Measurements from ENCODE around the gene FGGY.
A peak's percentile ranks its signal among the peaks of the same experiment; 100 is the strongest.
"Not testable (repeated sequence)": the region's sequence is repeated elsewhere in the genome, so short reads cannot be mapped to it uniquely, and the experiment has no call there.

Gene FGGY

DNA sequence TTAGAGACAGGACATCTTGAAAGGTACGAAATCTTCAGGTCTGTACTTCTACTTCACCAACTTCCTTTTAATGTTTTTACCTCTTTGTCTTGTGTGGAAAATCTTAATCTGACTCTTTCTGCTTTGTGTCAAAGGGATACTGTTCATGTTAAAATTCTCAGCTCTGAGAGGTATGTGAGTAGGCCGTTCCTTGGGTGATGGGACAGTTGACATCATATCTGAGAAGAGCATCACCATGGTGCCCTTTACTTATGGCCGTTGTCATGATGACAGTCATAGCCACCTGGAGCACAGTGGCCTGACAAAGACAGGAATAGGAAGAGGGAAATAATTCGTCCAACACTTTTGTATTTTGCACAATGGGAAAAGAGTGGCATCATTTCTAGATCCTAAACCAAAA is 145.6 kb downstream of the FGGY start:
- no peak for FAIRE-seq
- DNase-seq (ENCODE audit: insufficient read length, low spot score) = no peak
- no peak for TF ChIP-seq POLR2A (IDR thresholded peaks at IDR 0.05; ENCODE audit: low read depth, low read length)

DNA sequence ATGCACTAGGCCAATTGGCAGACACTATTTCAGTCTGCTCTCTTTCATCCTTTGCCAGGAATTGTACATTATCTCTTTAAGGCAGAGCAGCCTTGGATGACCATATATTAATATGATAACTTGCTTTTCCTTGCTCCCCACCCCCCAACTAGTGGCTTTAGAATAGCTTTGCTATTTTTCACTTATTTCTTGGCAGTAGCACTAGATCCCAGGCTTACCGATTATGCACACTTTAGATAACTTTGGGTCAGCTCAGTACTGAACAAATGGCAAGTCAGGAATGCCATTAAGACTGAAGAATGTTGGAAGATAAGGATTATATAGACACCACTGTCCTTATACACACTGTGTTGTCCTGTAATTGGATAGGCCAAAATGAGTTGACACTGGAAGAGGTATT is 146.4 kb downstream of the FGGY start:
- DNase-seq (ENCODE audit: insufficient read length, low spot score) (no peak), FAIRE-seq (no peak)
- TF ChIP-seq POLR2A (IDR thresholded peaks at IDR 0.05; ENCODE audit: low read depth, low read length) = no peak

DNA sequence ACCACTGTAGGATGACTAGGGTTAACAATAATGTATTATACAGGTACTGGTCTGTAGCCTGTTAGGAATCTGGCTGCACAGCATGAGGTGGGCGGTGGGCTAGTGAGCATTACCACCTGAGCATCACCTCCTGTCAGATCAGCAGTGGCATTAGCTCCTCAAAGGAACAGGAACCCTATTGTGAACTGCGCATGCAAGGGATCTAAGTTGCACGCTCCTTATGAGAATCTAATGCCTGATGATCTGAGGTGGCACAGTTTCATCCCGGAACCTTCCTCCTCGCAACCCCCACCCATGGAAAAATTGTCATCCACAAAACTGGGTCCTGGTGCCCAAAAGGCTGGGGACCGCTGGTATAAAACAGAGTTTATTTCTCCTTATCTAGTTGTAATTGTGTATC is 147.6 kb downstream of the FGGY start:
- no peak for FAIRE-seq
- DNase-seq (ENCODE audit: insufficient read length, low spot score) = no peak
- no peak for TF ChIP-seq POLR2A (IDR thresholded peaks at IDR 0.05; ENCODE audit: low read depth, low read length)

DNA sequence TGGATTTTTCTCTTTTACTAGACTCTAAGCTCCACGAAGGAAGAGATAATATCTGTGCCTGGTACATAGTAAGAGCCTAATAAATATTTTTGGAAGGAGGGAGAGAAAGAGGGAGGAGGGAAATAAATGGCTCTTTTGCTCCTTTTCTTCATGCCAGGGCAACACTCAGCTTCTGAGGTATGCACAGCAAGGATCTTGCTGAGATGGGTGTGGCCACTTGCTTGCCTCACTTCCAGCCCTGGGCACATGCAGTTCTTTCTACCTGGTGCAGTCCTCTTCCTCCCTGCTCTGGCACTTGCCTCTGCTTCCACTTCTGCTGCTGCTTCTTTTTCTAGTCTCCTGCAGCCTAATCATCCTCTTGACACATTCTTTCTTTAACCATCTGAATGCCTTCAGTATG is 148.1 kb downstream of the FGGY start:
- no peak for TF ChIP-seq POLR2A (IDR thresholded peaks at IDR 0.05; ENCODE audit: low read depth, low read length)
- DNase-seq (ENCODE audit: insufficient read length, low spot score) (peak; percentile 28), FAIRE-seq (peak; percentile 97)

DNA sequence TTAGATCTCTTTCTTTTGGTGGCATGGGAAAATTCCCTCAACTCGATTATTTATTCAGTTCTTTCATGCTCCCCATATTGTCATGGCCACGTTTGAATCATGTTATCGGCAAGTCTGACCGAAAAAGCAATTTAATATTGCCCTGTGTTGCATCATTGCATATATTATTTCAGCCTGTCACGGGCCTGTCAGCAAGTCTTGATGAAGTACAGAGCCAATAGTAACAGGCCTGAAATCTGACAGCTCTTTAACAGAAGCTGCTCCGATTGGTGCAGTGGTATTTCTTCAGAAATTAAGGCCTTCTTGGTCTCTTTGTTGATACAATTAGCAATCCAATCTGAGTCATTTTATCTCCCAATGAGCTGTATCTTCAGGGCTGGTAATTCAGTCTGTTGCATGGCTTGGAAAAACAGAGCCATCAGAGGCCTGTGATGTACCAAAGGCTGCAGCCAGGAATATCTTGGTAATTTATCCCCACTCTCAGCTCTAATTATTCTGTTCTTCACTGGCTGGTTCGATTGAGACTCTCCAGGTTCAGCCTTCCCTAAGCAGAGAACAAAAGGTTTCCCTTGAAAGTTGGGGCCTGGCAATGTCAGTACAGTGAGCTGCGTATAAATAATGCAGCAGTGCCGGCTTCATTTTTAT is 149.5 kb downstream of the FGGY start:
- FAIRE-seq (peak; percentile 80), DNase-seq (ENCODE audit: insufficient read length, low spot score) (no peak)
- no peak for TF ChIP-seq POLR2A (IDR thresholded peaks at IDR 0.05; ENCODE audit: low read depth, low read length)

DNA sequence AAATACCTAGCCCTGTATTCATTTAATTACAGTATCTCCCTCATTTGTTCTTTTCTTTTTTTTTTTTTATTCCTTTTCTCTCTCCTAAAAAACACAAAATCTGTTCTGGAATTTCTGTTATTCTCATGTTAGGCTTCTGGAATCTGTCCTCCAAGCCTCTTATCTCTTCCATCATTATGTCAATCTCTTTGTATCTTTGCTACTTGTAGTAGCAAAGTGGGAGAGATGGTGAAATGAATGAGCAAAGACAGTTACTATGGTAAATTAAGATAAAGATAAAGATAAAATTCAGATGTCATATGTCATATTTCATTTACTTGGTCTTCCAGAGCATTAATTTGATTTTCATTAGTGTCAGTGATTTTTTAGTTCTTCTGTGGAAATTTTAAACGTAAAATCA is 155.1 kb downstream of the FGGY start:
- no peak for TF ChIP-seq POLR2A (IDR thresholded peaks at IDR 0.05; ENCODE audit: low read depth, low read length)
- no peak for DNase-seq (ENCODE audit: insufficient read length, low spot score)
- FAIRE-seq = no peak

DNA sequence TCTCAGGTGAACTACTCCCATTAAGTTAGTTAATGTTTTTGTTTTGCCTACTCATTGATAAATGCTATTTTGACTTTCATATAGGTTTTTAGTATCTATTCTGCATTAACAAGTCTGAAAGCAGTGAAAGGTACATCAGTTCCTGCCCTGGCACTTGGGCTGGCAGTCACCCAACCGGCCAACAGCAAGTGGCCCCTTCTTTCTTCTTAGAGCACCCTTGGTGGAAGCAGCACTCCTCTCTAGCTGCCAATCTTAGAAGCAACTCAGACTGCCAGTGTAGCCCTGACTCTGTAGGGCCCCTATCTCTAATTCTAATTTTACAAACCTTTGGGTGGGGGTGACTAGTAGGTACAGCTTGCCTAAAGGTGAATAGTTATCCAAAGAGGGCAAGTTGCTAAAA is 155.7 kb downstream of the FGGY start:
- no peak for DNase-seq (ENCODE audit: insufficient read length, low spot score)
- no peak for FAIRE-seq
- no peak for TF ChIP-seq POLR2A (IDR thresholded peaks at IDR 0.05; ENCODE audit: low read depth, low read length)

DNA sequence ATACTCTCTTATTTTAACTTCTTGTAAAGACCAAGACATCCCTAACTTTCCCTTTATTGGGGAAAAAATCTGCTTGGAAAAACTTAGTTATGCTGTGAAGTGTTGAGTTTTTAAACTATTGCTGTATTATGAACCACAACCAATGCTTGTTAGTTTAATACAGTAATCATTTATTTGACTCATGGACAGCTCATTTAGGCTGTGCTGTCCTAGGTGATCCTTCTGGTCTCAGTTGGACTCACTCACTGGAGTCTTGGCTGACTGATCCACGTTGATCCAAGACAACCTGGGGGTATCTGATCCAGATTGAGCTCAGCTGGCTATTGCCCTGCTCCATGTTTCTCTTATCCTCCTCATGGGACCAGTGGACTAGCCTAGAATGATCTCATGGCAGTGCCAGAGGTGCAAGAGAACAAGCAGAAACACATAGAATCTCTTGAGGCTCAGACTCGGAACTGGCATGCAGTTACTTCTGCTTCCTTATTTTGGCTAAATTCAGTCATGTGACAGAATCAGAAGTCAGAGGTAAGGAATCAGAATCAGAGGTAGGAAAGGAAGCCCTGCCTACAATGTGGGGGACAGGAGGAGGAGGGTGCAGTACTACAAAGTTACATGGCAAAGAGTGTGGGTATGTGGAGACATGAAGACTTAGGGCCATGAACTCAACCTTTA is 156.5 kb downstream of the FGGY start:
- TF ChIP-seq POLR2A (IDR thresholded peaks at IDR 0.05; ENCODE audit: low read depth, low read length) = no peak
- peak; percentile 76 for FAIRE-seq
- DNase-seq (ENCODE audit: insufficient read length, low spot score) = no peak

DNA sequence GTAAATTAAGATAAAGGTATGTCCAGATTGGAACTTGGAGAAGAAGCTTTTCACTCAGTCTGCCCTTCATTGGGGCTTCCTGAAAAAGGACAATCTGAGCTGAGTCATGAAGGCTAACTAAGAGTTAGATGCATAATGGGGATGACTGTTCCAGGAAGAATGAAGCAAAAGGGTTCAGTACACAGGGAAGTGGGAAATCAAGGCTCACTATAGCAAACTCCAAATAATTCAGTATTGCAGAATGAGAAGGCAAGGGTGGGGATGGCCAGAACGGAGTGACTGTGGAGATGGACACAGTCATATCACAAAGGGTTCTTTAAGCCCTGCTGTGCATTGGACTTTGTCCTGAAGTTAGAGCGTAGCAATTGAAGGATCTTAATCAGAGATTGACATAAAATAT is 158.3 kb downstream of the FGGY start:
- FAIRE-seq (peak; percentile 95), DNase-seq (ENCODE audit: insufficient read length, low spot score) (no peak)
- no peak for TF ChIP-seq POLR2A (IDR thresholded peaks at IDR 0.05; ENCODE audit: low read depth, low read length)

DNA sequence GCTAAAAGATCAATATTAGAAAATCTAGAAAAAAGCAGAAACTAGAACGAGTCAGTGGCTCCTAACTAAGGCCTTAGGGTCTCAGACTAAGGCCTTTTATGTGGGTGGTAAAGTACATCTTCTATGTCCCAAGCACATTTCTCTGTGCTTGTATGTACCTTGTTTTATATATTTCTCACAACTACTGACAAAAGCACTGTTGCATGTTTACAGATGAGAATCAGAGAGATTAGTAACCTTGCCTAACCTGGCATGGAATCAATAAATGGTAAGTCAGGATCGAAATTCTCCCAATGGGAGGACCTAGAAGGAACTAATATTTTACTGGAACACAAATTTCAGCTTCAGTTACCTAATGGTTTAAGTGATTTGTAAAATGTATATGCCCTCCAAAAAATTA is 160.9 kb downstream of the FGGY start:
- no peak for TF ChIP-seq POLR2A (IDR thresholded peaks at IDR 0.05; ENCODE audit: low read depth, low read length)
- DNase-seq (ENCODE audit: insufficient read length, low spot score) (no peak), FAIRE-seq (no peak)

DNA sequence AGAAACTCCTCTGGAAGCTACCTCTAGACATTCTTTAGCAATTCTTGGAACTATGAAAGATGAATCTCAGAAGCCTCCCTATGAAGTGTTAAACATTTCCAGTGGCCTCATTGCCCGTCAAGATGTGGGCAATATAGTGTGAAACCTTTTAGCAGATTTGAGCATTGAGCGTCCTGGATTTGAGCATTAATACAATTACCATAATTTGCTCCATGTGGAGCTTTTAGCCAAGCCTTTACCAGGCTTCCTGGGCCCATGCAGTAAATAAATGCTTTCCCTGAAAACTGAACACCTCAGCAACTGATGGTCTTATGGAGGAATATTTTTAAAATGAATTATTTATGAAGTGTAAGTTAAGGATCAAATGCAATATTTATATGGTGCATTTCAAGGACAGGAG is 162.0 kb downstream of the FGGY start:
- no peak for FAIRE-seq
- TF ChIP-seq POLR2A (IDR thresholded peaks at IDR 0.05; ENCODE audit: low read depth, low read length) = no peak
- DNase-seq (ENCODE audit: insufficient read length, low spot score) = no peak

DNA sequence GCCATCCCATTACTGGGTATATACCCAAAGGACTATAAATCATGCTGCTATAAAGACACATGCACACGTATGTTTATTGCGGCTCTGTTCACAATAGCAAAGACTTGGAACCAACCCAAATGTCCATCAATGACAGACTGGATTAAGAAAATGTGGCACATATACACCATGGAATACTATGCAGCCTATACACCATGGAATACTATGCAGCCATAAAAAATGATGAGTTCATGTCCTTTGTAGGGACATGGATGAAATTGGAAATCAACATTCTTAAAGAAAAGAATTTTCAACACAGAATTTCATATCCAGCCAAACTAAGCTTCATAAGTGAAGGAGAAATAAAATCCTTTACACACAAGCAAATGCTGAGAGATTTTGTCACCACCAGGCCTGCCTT is 166.0 kb downstream of the FGGY start:
- not testable (repeated sequence) for FAIRE-seq

DNA sequence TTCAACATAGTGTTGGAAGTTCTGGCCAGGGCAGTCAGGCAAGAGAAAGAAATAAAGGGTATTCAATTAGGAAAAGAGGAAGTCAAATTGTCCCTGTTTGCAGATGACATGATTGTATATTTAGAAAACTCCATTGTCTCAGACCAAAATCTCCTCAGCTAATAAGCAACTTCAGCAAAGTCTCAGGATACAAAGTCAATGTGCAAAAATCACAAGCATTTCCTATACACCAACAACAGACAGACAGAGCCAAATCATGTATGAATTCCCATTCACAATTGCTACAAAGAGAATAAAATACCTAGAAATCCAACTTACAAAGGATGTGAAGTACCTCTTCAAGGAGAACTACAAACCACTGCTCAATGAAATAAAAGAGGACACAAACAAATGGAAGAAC is 168.6 kb downstream of the FGGY start:
- FAIRE-seq; DNase-seq (ENCODE audit: insufficient read length, low spot score): not testable (repeated sequence)

More for the DNA sequence above, 166.0 kb downstream of the FGGY start:
- not testable (repeated sequence) for DNase-seq (ENCODE audit: insufficient read length, low spot score)

DNA sequence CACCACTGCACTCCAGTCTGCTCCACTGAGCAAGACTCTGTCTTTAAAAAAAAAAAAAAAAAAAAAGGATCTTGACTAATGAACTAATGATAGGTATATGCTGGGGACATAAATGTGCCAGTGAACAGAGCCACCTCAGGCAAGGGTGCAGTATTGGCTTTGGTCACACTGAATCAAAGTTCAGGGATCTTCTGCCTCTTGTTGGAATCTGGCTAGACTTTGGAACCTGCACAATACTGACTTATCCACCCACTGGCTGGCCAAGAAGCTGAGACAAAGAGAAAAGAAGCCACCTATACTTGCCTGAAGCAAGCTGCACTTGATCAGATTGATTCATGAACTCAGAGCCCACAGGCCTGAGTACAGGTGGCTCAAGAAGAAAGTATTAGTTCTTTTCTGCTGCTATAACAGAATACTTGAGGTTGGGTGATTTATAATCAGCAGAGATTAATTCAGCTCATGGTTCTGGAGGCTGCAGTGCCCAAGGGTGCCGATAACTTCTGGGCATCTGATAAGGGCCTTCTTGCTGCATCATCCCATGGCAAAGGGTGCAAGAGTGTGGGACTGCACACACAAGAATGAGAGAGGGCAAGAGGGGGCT is 172.0 kb downstream of the FGGY start:
- TF ChIP-seq POLR2A (IDR thresholded peaks at IDR 0.05; ENCODE audit: low read depth, low read length) = no peak
- DNase-seq (ENCODE audit: insufficient read length, low spot score) = no peak
- no peak for FAIRE-seq

DNA sequence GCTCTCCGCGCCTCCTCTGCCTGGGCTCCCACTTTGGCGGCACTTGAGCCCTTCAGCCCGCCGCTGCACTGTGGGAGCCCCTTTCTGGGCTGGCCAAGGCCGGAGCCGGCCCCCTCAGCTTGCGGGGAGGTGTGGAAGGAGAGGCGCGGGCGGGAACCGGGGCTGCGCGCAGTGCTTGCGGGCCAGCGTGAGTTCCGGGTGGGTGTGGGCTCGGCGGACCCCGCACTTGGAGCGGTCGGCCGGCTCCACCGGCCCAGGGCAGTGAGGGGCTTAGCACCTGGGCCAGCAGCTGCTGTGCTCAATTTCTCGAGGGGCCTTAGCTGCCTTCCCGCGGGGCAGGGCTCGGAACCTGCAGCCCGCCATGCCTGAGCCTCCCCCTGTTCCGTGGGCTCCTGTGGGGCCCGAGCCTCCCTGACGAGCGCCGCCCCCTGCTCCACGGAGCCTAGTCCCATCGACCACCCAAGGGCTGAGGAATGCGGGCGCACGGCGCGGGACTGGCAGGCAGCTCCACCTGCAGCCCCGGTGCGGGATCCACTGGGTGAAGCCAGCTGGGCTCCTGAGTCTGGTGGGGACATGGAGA is 175.2 kb downstream of the FGGY start:
- DNase-seq (ENCODE audit: insufficient read length, low spot score); FAIRE-seq: not testable (repeated sequence)
